ENCODE data around the gene PRKCA. TPM values are rescaled to one million over a fixed set of nuclear protein-coding genes. Genes with fewer than 3 reads are reported as not detected.

Gene PRKCA
- total and polyA plus RNA-seq, 10 of the 15 experiments (the other 5 are each of a cell fraction or from before 2014, with no cell fraction given), result 0.11 to 14.6 (median 0.72) TPM

- DNase-seq (ENCODE audit: low read depth, low spot score) (no peak), FAIRE-seq (no peak), ATAC-seq (peak; percentile 23; the same call in 1 of the 3 replicates)
- Histone ChIP-seq H3K79me2 (ENCODE audit: control insufficient read depth, insufficient read depth, low read length) (no peaks in the 10 kb centered on the region), H2AFZ (ENCODE audit: control insufficient read depth, low read depth, low read length) (no peak overlapping the region; the same call in 1 of the 2 replicates), H4K20me1 (ENCODE audit: control insufficient read depth, insufficient read depth) (no peaks in the 10 kb centered on the region), H3K9me3 (replicated peaks; ENCODE audit: control insufficient read depth, insufficient read depth, low read length) (no peaks in the 10 kb centered on the region), H3K27me3 (replicated peaks in 1 of 2; ENCODE audit: control insufficient read depth in 2 of 2, insufficient read depth in 2 of 2, low read length in 1 of 2) (no peaks in the 10 kb centered on the region), H3K9ac (ENCODE audit: control insufficient read depth, insufficient read depth, low read length) (no peak overlapping the region), H3K4me3 (no peak overlapping the region), H3K4me1 (ENCODE audit: control insufficient read depth, insufficient read depth, low read length) (no peaks in the 10 kb centered on the region), H3K36me3 (ENCODE audit: control insufficient read depth in 2 of 2, insufficient read depth in 2 of 2, low read length in 1 of 2) (no peaks in the 10 kb centered on the region), H3K4me2 (ENCODE audit: control insufficient read depth, insufficient read depth) (no peak overlapping the region), H3K27ac (ENCODE audit: control insufficient read depth, insufficient read depth) (no peak overlapping the region)
- WGBS (ENCODE audit: insufficient coverage, insufficient replicate concordance, low lambda C conversion rate, missing lambda C conversion rate), result 17% methylated on average over 3 of the region's 3 CpGs
- in situ Hi-C loops (cut with MboI) (loop anchor here (5.0 to 10.0 kb wide), 3 partner anchors 312 to 649 kb away; no protein-coding TSS in a partner anchor), intact Hi-C loops (cut with micrococcal nuclease; ENCODE audit: unreplicated experiment) (loop anchor here (1.0 to 5.0 kb wide), 6 partner anchors 171 to 652 kb away; no protein-coding TSS in a partner anchor)
- SMC1A ChIA-PET (ENCODE audit: uncharacterized antibody, unreplicated experiment), result interaction anchor here (0.8 to 5.1 kb wide), 19 partner anchors 15 to 644 kb away, joined by 3 to 65 read pairs (median 5); no protein-coding TSS in a partner anchor
- RAD21 ChIA-PET (ENCODE audit: unreplicated experiment), result interaction anchor here (0.7 to 2.6 kb wide), 13 partner anchors 10 to 645 kb away, joined by 3 to 29 read pairs (median 3); no protein-coding TSS in a partner anchor
- POLR2A ChIA-PET, result no interaction called here
- CTCF ChIA-PET, result interaction anchor here (0.5 to 5.7 kb wide), 18 partner anchors 12 to 652 kb away, joined by 3 to 87 read pairs (median 4); no protein-coding TSS in a partner anchor
- no TSS peak for BruUV-seq (replicated peaks)
- TF ChIP-seq E4F1 (IDR thresholded peaks at IDR 0.05; ENCODE audit: borderline replicate concordance, partially characterized antibody) (no peak), USF2 (IDR thresholded peaks at IDR 0.05; ENCODE audit: borderline replicate concordance, low read depth, low read length) (no peak), MYC (IDR thresholded peaks at IDR 0.05; ENCODE audit: insufficient read depth, insufficient read length, insufficient replicate concordance, low read length, severe bottlenecking) (no peak), ETV6 (conservative IDR thresholded peaks at IDR 0.05 in 1 of 2, IDR thresholded peaks at IDR 0.05 in 1 of 2; ENCODE audit: borderline replicate concordance in 1 of 2, low read depth in 1 of 2) (no peak), RFX5 (IDR thresholded peaks at IDR 0.05; ENCODE audit: low read depth, low read length) (no peak), BCLAF1 (IDR thresholded peaks at IDR 0.05) (no peak), ZNF207 (IDR thresholded peaks at IDR 0.05; ENCODE audit: borderline replicate concordance) (no peak), ZZZ3 (IDR thresholded peaks at IDR 0.05; ENCODE audit: control insufficient read depth, insufficient read length, low read depth) (no peak), CHD4 (IDR thresholded peaks at IDR 0.05) (no peak), SKIL (IDR thresholded peaks at IDR 0.05; ENCODE audit: low read depth, poor library complexity, severe bottlenecking) (no peak), TCF12 (IDR thresholded peaks at IDR 0.05; ENCODE audit: low read depth, low read length) (no peak), IRF5 (IDR thresholded peaks at IDR 0.05; ENCODE audit: borderline replicate concordance) (no peak), PAX8 (IDR thresholded peaks at IDR 0.05) (no peak)
Measured at GRCh38 chr17:66255527-66255971, 46.9 kb upstream of the PRKCA start.

Measured in GM12878 (cell line).